DOHH2 (cell line): ENCODE measurements around the gene MRPL3.

Source experiments
- EZH2phosphoT487 ChIP-seq: fragments of 200-600 bp; sonication (generic); IDR thresholded peaks from 2 replicates; pipeline ENCODE4 v1.6.1; 2017; ENCODE audit warnings: borderline replicate concordance, mild to moderate bottlenecking, antibody characterized with exemption, low read length, moderate library complexity, mixed read lengths
- TF ChIP-seq, protein P1 (sequence below): fragments of 200-600 bp; sonication (generic); IDR thresholded peaks from one replicate; pipeline ENCODE4 v1.5.1; 2014; ENCODE audit warnings: antibody characterized with exemption, mild to moderate bottlenecking, low read depth, low read length; ENCODE audit not compliant: poor library complexity, severe bottlenecking

DNA sequence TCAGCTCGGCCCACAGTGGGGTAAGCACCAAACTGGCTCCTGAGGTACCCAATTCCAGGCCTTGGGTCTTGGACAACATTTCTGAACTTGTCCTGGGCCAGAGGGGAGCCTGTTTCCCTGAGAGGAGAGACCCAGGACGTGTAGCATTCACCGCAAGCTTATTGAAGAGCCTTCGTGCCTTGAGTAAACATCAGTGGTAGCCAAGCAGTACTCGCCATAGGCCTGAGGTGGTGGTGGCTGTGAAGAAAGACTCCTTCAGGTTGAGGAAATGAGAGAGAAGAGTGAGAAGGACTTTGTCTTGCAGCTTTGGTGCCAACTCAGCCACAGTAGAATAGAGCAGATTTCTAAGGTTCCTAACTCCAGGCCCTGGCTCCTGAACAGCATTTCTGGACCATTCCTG, 71.0 kb downstream of the MRPL3 start:
- TF ChIP-seq, protein P1, sequence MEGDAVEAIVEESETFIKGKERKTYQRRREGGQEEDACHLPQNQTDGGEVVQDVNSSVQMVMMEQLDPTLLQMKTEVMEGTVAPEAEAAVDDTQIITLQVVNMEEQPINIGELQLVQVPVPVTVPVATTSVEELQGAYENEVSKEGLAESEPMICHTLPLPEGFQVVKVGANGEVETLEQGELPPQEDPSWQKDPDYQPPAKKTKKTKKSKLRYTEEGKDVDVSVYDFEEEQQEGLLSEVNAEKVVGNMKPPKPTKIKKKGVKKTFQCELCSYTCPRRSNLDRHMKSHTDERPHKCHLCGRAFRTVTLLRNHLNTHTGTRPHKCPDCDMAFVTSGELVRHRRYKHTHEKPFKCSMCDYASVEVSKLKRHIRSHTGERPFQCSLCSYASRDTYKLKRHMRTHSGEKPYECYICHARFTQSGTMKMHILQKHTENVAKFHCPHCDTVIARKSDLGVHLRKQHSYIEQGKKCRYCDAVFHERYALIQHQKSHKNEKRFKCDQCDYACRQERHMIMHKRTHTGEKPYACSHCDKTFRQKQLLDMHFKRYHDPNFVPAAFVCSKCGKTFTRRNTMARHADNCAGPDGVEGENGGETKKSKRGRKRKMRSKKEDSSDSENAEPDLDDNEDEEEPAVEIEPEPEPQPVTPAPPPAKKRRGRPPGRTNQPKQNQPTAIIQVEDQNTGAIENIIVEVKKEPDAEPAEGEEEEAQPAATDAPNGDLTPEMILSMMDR, result no peak
- no peak for TF ChIP-seq EZH2phosphoT487
